OCI-M2 (cell line): ENCODE results near the gene PPP1R1C.
"Not testable (repeated sequence)": the region's sequence is repeated elsewhere in the genome, so short reads cannot be mapped to it uniquely, and the experiment has no call there.

Experiments used
- DNase-seq: peaks from one replicate; lab custom pipeline; 2025; ENCODE audit not compliant: unreplicated experiment; lab: John Stamatoyannopoulos, UW

PPP1R1C gene

GRCh38 chr2:182006595-182007341, 21.1 kb downstream of the PPP1R1C start:
- DNase-seq, result no peak

DNA sequence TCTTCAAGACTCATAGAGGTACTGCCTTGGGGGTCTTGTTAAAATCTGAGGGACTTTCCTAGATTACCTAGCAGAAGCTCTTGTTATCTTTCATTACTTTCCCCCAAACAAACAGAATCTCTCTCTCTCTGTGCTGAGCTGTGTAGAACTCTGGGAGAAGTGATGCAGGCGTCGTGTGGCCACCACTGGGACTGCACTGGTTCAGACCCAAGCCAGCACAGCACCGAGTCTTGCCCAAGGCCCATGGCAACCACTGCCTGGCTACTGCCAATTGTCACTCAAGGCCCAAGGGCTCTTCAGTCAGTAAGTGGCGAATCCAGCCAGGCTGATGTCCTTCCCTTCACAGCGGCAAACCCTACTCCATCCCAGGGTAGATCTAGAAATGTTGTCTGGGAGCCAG, 28.6 kb downstream of the PPP1R1C start:
- DNase-seq, result no peak

DNA sequence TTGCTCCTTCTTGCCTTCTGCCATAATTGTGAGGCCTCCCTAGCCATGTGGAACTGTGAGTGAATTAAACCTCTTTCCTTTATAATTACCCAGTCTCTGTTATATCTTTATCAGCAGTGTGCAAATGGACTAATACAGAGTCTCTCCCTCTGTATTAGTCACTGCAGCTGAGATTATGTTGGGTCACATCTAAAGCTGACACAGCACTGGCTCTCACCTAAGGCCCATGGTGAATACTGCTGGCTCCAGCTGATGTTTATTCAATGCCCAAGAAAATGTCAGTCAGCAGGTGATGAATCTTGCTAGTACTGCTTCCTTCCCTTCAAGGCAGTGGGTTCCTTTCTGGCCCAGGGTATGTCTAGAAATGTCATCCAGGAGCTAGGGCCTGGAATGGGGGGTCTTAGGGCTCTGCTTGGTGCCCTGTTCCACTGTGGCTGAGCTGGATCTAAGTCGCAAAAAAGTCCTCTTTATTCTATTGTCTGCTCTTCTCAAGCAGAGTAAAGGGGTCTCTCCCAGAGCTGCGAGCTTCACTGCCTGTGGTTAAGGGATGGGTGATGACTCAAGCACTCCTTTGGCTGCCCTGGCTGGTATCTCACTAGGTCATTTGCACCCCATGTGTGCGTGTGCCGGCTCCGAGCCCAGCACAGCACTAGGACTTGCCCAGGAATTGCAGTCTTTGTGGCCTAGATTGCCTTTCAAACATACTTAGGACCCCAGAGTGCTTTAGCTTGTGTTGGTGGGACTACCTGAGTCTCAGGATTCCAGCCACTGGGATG, 29.9 kb downstream of the PPP1R1C start:
- DNase-seq, result no peak

DNA sequence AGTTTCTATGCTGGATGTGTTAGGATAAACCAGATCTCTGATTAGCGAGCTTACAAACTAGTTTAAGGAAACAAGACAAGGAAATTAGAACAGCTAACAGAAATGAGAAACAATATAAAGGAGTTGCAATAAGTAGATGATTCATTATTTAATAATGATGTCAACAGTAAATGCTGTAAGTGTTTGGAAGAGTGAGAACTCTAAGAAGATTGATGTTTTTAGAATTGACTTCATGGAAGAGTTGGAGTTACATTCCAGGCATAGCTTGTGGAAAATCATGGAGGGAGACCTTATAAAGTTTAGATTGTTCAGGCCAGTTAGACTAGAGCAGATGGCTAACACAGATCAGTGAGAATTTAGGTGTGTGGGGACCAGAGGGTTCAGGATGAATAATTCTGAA, 32.6 kb downstream of the PPP1R1C start:
- DNase-seq, result no peak

GRCh38 chr2:182019731-182020130, 34.1 kb downstream of the PPP1R1C start:
- no peak for DNase-seq

DNA sequence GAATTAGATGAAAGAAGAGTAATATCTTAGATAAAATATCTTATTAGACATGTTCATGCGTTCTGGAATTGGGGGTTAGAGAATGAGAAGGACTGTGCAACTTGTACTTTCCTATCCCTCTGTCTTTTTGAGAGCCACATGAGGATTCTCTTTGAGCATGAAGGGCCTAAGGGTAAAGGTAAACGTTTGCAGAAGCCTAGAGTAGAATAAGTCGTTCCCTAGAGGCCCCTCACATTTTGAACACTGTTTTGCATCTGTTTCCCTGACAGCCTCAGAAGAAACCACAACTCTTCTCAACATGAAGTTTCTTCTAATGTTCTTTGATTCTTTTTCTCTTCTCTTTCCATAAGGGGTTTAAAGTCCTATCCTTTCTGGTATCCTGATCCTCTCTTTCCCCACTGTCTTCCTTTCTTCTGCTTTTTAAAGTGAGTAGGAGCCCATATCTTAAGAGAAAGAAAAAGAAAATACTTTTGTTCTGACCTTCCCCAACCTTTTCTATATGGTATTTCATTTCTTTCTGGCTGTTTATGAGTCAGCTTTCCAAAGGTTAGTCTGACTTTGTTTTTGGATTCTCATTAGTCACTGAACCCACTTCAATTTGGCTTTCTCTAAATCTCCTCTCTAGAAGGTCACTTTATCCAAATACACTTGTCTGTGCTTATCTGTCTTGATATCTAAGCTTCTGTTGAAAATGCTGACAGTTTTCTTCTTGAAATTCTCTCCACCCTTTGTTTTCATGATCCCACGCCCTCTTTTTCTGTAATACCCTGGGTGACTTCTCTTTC, 34.8 kb downstream of the PPP1R1C start:
- DNase-seq, result no peak

GRCh38 chr2:182023235-182023634, 37.6 kb downstream of the PPP1R1C start:
- no peak for DNase-seq

DNA sequence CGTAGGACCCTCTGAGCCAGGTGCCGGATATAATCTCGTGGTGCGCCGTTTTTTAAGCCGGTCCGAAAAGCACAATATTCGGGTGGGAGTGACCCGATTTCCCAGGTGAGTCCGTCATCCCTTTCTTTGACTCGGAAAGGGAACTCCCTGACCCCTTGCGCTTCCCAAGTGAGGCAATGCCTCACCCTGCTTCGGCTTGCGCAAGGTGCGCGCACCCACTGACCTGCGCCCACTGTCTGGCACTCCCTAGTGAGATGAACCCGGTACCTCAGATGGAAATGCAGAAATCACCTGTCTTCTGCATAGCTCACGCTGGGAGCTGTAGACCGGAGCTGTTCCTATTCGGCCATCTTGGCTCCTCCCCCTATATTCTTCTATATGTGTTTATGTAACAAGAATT, 45.2 kb downstream of the PPP1R1C start:
- not testable (repeated sequence) for DNase-seq

GRCh38 chr2:182031956-182032355, 46.3 kb downstream of the PPP1R1C start:
- DNase-seq, result no peak

DNA sequence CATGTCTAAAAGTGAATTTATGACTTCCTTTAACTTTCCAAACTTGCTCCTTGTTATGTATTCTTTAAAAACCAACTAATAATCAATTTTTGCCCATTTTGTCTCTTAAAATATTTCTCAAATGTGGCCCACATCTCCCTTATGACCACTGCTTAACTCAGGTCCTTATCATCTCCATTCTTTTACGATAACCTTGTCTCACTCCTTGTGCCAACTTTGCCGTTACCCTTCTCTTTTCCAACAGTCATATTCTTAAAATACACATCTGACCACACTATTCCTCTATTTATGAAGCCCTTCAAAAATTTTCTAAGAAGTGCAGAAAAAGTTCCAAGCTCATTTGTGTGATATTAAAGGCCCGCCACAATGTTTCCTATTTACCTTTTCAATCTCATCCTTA, 47.8 kb downstream of the PPP1R1C start:
- no peak for DNase-seq

GRCh38 chr2:182038576-182038975, 52.9 kb downstream of the PPP1R1C start:
- no peak for DNase-seq

- DNase-seq, result no peak
Measured at GRCh38 chr2:182043021-182043420, 57.4 kb downstream of the PPP1R1C start.

DNA sequence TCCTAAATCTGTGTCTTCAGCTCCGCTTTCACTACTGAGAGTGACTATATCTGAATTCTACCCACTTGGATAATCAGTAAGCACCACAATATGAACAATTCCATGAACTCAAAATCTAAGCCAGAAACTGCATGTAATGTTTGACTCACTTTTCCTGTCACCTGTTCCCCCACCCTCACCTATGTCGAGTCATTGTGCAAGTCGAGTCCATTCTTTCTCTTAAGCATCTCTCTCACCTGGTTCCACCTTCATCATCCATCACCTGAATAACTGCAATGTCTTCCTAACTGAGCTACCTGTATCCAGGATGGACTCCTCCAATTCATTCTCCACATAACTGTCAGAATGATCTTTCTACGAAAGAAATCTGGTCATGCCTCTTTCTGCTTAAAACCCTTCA, 58.2 kb downstream of the PPP1R1C start:
- DNase-seq, result no peak

GRCh38 chr2:182047544-182047943, 61.9 kb downstream of the PPP1R1C start:
- no peak for DNase-seq

GRCh38 chr2:182048088-182048487, 62.4 kb downstream of the PPP1R1C start:
- no peak for DNase-seq

- no peak for DNase-seq
Measured at GRCh38 chr2:182048621-182049020, 63.0 kb downstream of the PPP1R1C start.

GRCh38 chr2:182049372-182050148, 63.9 kb downstream of the PPP1R1C start:
- no peak for DNase-seq

DNA sequence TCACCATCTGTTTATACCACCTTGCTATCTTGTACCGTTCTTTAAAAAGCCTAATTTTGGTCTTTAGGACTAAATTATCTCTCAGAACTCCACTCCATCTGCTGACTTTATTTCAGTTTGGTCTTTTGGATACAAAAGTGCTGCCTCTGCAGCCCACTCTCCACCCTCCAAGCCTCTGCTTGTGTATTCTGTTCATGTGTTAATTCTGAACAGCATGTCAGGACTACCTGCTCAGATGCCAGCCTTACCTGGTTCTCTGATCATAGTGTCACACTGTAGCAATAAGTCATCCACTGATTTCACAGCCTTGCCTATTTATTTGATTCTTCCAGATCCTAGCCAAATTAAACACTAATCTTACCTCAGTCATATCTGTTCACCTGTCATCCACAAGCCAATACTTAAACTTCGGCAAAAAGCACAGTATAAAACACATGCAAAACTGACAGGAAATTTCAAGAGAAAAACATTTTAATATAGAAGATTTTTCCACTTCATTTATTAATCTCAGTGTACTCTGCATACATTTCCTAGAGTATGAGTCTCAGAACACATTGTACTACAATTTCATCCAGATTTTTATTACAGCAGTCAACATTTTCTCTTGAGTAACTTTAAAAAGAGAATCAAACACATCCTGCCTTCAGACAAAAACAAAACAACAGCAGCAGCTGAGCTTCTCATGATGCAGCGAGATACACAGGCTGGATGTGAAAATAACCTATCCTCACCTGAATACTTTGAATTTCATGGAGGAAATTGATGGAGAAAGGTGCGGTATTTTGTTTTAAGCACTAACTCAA, 64.9 kb downstream of the PPP1R1C start:
- DNase-seq, result no peak

DNA sequence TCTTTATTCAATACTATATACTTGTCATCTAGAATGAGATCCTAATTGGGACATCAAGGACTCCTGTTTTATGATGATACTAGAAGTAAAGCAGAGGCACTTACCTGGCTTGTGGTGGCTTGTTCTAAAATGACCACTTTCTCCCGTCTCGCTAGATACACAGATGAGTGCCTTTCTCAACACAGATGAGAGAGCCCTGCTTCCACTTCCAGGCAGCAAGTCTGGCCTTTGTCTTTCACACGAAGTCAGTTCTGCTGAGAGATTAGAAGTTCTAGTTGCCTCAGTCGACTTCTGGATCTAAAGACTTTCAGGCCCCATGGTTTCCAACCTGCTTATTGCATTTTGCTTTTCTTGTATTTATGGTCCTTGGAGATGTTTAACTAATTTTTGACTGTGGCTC, 70.3 kb downstream of the PPP1R1C start:
- no peak for DNase-seq

DNA sequence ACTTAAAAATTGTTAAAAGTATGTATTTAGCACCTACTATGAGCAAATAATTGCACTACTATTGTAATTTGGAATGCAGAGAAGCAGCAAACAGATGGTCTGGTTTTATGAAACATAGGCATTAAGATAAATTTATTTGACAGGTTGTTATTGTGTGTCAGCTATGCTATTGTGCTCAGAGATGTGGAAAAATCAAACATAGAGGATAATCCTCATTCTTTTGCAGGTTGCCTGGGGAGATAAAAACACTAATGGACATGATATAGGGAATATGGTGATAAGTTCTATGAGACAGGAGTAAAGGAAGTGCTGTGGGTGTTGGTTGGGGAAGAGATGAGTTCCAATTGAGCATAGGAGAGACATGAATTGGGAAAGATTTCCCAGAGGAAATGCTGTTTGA, 71.3 kb downstream of the PPP1R1C start:
- DNase-seq, result no peak
